H4 (cell line): ENCODE results near the gene TALDO1. TPM values are rescaled to one million over a fixed set of nuclear protein-coding genes. Genes with fewer than 3 reads are reported as not detected.

Experiments
- DNase-seq: peaks from one replicate; pipeline ENCODE4 v3.0.0-alpha.2; 2015; ENCODE audit warnings: low spot score
- total RNA-seq: library from RNA; depleted of rRNA; stranded (reverse); fragments of >200 nt; shearing (Covaris generic); gene quantifications from 2 replicates; pipeline ENCODE4 v1.2.3, GENCODE V29; 2014

TALDO1 gene
- total RNA-seq, 1 experiment from 2014 or later, result 603 TPM

DNA sequence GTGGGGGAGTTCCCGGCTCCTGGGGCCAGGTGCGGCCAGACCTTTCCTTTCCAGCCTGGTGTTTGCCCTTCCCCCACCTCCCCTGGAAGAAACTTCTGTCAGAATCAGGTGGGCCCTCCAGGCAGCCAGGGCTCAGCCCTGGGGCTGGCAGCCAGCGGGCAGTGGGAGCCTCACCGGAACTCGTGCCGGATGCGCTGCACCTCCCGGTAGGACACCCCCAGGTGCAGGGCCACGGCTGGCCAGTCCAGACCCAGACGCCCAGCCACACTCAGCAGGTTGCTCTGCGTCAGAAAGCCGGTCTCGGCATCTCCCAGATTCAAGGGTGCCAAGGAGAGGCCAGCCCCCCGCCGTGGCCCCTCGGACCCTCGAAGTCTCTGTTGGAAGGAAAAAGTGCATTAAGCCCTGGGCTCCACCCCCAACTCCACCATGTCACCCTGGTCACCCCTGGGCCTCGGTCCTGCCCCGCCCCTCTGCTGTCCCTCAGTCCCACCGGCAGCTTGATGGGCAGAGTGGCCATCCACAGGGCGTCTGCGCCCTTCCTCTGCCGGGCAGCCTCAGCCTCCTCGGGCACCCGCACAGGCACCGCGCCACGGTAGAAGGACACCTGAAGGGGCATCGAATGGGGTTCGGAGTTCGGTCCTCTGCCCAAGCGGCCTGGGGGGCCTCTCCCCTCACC is 52.5 kb downstream of the TALDO1 start:
- no peak for DNase-seq

DNA sequence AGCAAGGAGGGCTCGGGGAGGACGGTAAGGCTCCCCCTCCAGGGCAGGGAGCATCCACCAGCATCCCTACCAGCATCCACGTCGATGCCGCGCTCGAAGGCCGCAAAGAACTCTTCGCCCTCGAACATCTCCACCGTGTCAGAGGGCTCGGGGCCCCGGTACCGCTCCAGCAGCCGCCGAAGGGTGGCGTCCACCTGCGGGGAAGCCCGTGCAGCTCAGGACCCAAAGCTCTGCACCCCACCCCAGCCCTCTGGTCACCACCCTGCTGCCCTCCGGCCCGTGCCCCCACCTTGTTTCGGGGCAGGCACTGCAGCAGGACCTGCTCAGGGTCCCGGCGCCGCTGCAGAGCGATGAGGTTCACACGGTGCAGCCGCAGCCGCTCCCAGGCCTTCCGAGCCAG is 53.2 kb downstream of the TALDO1 start:
- no peak for DNase-seq

DNA sequence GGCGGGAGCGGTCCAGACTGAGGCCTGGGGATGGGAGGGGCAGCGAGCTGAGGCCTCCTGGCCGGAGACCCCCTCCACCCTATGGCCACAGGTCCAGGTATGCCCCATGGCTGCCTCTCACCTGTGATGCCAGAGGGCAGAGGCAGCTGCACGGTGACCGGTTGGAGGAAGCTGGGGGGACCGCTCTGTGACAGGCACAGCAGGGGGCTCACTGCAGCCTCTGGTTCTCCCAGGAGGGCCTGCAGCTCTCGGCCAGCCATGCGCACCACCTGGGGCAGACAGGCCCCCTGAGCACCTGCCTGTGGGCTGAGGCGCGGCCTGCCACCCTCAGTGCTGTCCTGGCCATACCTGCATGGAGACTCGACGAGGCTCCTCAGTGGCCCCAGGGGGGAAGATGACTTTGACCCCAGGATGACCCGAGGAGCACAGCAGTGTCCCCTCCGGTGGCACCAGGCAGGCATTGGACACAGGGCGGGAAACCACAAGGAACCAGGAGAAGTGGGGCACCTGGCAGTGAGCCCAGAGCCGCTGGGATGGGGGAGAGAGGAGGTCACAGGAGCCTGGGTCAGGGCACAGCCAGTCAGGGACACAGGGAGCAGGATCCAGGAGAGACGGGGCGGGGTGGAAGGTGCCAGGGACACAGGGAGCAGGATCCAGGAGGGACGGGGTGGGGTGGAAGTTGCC is 54.0 kb downstream of the TALDO1 start:
- DNase-seq, result no peak

DNA sequence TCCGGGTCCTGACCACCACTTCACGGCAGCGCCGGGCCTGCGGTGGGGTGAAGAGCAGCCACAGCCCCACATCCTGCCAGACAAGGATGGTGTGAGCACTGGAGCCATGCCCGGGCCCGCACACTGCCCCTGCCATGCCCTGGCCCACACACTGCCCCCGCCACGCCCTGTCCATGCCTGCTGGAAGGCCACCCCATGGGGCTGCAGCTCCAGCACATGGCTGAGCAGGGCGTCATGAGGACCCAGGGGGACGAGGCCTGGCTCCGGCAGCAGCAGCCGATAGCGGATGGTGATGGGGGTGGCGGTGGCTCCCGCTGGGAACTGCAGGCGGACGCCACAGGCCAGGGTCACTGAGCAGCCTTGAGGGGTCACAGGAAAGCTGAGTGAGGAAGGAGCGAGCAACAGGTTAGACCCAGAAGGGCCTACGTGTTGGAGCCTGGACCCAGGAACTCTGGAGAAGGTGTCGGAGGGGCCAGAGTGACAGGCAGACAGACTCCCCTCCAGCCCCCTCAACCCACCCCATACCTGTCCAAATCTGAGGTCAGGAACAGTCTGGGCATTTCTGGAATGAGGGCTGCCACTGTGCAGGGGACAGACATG is 54.9 kb downstream of the TALDO1 start:
- DNase-seq, result no peak

DNA sequence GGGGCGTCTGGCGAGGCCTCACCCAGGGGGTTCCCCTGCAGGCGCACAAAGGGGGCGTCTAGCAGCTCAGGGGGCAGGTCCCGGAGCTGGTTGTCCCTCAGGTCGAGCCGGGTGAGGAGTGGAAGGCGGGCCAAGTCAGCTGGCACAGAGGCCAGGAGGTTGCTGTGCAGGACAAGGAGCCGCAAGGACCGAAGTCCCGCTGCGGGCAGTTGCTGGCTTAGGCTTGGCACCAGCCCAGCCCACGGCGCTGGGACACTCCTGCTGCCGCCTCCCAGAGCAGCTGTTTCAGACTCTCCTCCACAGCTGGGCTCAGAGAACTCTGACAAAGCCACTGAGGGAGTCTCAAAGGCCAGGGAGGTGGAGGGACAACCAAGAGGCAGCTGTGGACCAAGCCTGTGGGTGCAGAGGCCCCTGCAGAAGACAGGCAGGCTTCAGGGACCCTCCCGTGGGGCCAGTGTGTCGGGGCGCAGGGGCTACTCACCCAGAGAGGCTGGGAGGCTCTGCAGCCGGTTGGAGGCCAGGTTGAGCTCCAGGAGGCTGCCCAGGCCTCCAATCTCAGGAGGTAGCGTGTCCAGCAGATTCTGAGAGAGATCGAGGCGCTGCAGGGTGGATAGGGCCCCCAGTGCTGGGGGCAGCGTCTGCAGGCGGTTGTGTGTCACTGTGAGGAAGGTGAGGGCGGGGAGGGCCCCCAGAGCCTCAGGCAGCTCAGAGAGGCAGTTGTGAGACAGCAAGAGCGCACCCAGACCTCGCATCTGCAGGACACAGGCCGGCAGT is 55.6 kb downstream of the TALDO1 start:
- no peak for DNase-seq

DNA sequence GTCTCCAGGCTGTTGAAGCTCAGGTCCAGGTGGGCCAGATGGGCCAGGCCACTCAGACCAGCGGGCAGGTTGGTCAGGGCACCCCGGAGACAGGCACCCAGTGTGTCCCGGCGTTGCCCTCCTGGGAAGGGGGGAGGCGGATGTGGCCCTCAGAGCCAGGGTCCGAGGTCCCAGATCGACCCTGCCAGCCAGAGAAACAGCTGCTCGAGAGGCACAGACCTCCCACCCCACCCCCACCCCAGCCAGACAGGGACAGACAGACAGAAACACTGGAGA is 56.1 kb downstream of the TALDO1 start:
- DNase-seq, result no peak

DNA sequence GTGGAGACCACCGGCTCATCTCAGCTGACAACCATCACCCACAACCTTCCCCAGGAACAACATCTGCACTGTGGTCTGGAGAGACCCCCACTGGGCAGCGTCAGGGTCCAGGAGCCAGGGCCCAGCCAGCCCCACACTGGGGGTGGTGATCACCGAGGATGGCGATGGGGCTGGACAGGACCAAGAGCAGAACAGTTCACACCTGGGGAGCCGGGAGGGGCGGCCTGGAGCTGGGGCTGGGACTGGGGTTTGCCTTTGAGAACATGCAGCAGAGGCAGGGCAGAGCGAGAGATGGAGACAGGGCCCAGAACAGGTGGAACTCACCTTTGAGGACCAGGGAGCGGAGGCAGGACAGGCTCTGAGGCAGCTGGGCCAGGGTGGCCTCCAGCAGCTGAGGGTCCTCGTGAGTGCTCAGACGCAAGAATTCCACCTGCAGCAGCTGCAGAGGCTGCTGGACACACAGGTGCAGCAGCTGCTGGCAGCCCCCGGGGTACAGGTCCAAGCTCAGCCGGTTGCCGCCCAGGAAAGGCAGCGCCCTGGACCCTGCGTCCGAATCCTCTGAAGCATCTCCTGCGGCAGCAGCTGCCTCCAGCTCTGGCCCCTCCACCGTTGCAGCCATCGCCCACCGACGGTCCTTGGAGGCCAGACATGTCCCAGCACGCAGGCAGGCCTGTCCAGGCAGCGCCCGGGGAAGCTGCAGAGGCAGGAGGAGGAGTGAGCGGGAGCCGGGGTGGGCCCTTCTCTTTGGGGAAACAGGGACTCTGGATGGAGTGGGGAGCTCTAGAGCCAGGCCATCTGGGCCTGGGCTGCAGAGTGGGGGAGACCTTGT is 56.7 kb downstream of the TALDO1 start:
- no peak for DNase-seq

DNA sequence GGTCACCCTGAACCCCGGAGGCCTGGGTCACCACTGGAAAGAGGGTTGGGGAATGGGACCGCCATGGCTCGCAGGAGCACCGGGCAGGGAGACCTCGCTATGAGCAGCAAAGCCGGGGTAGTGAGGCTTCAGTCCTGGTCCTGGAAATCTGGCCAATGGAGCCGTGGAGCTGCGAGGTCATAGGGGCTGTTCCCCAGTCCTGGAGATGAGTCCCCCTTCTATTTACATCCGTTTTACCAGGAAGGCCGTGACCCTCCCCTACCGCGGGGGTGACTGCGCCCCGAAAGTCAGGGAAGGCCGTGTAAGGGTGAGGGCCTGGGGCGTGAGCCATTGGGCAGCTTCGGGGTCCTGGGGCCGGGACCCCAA is 57.3 kb downstream of the TALDO1 start:
- DNase-seq, result no peak

DNA sequence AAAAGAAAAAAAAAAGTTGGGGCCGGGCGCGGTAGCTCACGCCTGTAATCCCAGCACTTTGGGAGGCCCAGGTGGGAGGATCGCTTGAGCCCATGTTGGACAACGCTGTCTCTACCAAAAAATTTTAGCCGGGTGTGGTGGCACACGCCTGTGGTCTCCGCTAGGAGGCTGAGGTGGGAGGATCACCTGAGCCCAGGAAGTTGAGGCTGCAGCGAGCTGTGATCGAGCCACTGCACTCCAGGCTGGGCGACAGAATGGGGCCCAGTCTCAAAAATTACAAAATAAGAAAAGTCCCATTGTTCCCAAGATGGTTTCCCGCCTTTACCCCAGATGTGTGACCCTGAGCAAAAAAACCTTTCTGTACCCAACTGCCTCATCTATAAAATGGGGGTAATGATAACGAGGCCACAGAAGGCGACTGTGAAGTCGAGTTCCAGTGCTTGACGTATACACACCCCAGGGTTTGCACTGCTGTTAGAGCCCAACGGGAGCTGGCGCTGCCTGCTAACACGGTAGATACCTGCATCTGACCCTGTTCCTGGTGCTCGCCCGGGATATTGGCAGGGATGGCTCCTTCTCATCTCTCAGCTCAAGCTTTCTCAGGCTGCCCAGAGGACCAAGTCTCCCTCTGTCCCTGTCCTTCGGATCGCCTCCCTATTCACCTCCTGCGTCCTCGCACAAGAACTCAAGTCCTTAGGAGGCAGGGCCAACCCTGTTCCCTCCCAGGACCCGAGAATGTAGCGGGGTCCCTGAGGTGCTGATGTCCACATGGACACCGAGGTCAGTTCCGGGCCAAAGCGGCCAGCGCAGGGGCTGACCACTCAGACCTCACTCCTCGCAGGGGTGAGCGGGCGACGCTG is 61.4 kb downstream of the TALDO1 start:
- no peak for DNase-seq

DNA sequence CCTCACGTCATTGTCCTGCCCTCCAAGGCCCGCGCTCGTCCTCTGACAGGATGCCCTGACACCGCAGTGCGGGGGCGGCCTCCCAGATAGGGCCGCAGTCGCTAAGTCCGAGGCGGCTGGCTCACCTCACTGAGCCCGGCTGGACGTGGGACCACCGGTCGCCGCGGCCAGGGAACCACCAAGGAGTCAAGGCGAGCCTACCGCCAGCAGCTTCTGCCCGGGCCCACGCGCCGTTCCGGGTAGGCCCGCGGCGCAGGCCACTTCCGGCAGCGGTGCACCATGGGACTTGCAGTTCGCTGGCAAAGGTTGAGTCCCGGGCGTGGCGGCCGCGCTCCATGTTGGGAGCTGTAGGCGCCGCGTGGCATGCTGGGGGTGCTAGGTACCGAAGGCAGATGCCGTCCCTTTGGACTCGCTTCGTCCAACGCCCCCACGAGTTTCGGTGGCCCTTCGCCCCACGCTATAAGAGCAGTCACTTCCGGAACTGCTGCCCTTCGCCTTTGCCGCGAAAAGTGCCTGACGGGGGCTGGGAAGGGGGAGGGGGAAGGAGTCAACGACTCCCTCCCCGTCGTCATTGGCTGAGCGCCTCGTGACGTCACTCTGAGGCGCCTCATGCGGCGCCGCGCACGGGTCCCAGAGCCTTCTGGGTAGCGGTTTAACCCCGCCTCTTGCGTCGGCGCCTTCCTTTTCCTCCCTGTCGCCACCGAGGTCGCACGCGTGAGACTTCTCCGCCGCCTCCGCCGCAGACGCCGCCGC is 62.2 kb downstream of the TALDO1 start, which contains the start of gene RPLP2:
TSS of gene RPLP2 (plus strand) at position 681 of the 753 bp plus-strand sequence. CDS start 268 bp downstream, outside the sequence.
- DNase-seq, result peak; percentile 97

DNA sequence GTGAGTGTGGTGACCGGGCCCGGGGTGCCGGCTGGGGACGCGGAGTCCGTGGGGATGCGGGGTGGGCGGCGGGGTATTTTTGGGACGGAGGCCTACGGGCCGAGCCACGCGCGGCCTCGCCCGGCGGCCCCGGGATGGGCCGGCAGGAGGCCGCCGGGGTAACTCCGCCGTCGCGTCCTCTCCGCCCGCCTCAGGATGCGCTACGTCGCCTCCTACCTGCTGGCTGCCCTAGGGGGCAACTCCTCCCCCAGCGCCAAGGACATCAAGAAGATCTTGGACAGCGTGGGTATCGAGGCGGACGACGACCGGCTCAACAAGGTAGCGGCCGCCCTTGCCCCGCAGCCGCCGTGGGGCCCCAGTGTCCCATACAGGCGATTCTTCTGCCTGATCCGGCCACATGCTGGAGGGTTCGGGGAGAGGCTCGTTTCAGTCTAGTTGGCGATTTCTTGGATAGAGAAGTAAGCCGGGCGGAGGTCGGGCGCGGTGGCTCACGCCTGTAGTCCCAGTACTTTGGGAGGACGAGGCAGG is 62.8 kb downstream of the TALDO1 start:
- DNase-seq, result no peak

DNA sequence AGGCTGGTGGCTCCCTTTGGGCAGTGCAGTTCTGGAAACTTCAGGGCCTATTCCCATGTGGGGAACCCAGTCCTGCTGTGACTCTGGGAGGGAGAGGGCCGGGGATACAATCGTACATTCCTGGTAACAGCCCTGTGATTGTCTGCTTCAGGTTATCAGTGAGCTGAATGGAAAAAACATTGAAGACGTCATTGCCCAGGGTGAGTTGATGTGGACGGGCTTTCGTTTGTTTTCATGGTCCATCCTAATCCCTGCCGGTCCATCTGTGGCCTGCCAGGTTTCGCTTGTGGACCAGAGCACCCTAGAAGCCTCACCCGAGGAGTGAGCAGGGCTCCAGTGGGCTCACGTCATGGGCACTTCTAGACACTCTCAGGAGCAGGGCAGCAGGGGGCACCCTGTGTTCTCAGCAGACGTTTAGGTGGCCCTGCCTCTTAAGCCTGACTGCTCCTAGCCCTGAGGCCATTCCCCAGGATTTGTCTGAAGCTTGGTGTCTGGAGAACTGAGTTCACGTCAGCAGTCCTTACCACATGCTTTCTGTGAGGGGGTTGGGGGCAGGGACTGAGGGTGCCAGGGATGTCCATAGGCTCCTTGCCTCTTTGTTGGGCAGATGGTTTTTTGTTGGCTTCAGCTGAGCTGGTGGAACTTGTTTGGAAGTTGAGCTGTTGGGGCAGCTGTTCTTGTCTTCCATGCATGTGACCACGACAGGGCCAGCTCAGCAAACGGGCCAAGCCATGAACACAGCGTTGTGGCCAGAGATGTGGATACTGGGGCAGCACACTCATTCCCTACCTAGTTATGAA is 64.4 kb downstream of the TALDO1 start:
- no peak for DNase-seq

DNA sequence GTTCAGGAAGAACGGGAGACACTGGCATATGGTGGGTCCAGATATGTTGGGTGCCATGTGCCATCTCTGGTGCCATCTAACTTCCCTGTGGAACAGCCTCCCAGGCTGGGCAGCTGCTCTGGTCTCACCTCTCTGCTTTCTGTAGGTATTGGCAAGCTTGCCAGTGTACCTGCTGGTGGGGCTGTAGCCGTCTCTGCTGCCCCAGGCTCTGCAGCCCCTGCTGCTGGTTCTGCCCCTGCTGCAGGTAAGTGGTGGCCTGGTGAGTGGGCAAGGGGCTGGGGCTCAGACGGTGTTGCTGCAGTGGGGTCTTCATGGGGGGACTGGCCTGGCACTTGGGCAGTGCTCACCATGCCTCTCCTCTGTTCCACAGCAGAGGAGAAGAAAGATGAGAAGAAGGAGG is 65.1 kb downstream of the TALDO1 start:
- no peak for DNase-seq

DNA sequence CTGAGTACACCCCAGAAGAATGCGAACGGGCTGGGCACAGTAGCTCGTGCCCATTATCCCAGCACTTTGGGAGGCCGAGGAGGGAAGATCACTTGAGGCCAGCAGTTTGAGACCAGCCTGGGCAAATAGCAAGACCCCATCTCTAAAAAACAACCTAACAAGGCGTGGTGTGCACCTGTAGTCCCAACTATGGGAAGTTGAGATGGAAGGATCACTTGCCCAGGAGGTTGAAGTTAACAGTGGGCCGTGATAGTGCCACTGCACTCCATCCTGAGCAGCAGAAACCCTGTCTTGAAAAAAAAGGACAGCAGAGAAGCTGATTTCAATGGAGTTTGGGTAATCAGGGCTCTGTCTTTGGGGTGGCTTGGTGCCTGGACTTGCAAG is 65.8 kb downstream of the TALDO1 start:
- DNase-seq, result no peak

DNA sequence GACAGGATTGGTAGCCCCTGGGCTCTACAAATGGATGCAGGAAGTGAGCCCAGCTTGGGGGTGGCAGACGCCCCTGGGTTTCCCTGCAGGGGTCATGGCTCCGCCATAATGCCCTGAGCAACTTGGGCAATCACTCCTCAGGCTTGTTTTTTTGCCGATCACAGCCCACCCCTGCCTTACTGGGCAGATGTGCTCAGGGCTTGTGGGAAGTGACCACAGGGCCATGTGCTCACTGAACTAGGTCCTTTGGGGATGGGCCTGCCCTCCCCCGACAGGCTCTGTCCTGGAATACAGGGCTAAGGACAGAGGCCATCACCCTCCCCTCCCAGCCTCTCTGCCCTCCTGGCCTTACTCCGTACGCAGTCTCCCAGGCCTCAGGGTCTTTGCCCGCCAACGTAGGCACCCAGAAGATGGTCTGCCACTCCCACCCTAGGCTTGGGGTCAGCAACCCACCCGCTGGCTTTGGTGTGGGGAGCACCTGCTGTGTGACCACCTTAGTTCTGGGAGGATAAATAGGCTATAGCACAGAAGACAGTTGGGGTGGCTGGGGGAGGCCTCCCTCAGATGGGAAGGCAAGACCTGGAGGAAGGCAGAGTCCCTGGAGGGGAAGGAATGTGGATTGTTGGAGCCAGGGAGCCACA is 66.3 kb downstream of the TALDO1 start:
- no peak for DNase-seq
